NCI-H2196 (cell line): ENCODE results near the gene STPG4.
"Not testable (repeated sequence)": the region's sequence is repeated elsewhere in the genome, so short reads cannot be mapped to it uniquely, and the experiment has no call there.

Experiments used
- DNase-seq: peaks from one replicate; lab custom pipeline; 2025; ENCODE audit not compliant: unreplicated experiment; lab: John Stamatoyannopoulos, UW

STPG4 gene, protein sequence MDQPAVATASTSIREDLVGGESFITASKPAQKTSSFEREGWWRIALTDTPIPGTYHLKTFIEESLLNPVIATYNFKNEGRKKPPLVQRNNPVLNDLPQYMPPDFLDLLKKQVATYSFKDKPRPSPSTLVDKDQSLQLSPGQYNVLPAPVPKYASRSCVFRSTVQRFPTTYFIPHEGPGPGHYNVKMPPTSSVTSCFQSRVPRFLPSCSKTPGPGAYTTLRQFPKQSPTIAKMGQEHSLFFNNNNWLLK

GRCh38 chr2:47155091-47155876 lies at the start of gene STPG4:
Gene STPG4 (minus strand): TSS chr2:47155308. CDS start chr2:47155251, 57 bp downstream.
- no peak for DNase-seq

DNA sequence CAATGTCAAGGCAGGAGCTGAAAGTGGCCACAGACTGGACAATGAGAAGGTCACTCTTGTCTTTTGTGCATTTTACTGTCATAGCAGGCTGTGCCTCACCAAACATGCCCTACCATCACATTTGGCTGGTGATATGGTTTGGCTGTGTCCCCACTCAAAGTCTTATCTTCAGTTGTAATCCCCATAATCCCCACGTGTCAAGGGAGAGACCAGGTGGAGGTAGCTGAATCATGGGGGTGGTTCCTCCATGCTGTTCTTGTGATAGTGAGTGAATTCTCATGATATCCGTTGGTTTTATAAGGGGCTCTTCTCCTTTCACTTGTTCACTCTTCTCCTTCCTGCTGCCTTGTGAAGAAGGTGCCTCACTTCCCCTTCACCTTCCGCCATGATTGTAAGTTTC lies 49.6 kb upstream of the STPG4 start:
- DNase-seq: no peak

DNA sequence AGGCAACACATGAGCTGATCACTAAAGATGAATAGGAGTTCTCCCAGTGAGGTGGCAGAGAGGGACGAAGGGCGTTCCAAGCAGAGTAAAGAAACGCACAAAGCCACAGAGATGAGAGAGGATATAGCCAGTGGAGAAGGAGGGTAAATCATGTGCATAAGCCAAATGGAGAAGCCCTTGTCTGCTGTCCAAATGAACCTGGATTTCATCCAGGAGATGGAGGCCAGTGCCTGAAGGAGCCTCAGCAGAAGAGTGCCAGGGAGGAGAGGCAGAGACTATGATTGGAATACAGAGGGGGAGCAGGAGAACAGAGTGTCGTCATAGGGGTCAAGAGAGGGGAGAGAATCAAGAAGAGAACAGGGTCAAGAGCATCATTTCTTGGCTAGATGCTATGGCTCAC lies 48.9 kb upstream of the STPG4 start:
- DNase-seq: no peak

DNA sequence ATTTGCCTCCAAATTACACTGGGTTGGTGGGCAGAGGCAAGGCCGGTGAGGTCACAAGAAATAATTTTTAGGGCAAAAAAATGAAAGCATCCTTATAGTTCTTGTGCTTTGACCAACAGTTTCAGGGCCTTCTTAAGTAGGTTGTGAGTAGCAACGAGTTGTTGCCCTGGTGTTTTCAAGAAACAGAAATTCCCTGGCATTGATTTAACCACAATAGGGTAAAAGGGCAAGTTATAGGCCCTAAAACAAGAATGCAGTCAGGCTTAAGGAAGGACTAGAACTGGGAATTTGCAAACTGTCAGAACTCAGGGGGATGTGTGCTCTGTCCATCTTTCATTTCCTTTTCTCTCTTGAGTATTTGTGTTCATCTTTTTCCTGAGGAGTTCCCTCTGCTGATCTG lies 46.1 kb upstream of the STPG4 start:
- no peak for DNase-seq

DNA sequence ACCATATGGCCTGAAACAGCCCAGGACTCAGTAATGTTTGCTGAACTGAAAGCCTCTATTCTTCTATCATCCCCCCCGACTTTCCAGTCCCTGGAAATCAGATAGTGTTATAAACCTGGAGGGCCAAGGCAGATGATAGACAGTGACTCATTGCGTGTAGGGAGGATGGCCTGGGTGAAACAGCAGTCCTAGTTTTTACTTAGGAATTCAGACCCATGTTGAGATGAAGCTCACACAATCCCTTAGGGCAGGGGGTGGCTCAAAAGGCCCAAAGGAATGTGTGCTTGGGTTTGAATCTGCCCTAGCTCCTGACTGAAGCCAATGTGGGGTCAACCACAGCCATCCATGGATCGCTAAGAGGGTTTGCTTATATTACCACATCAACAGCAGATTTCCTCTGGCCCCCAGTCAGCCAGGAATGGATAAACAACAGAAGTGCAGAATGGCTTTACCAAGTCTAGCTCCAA lies 43.9 kb upstream of the STPG4 start:
- no peak for DNase-seq

DNA sequence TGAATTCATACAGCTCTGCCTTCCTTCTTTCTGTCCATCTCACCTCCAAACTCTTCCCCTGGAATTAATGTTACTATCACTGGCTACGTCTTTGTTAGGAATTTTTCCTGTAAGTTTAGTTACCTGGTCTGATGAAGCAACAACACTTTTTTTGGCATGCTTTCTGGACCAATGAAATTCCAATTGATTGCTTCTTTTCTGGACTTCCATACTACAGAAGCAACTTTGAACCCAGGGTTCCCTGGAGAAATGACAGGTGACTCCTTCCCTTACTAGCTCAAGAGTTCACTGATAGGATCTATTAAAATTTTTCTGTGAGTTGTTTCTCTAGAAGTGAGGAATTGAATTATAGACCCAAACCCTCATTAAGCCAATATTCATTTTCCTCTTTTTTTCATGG lies 41.4 kb upstream of the STPG4 start:
- DNase-seq: no peak

DNA sequence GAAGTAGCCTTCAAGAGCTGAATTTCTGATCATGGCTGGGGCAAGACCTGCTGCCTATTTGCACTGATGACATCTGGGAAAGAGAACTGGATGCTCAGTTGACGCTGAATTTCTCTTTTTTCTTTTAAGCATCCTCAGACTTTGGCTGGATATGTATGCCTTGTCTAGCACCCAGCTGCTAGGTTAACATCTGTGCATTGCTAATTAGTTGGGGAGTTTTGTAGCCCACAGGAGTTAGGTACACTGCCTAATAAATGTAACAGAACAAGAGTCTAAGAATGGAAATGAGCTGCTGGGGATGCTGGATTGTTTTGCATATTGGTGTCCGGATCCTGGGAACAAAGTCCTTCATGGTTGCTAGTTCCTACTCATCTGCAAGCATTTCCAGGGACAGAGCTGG lies 40.9 kb upstream of the STPG4 start:
- DNase-seq: no peak

DNA sequence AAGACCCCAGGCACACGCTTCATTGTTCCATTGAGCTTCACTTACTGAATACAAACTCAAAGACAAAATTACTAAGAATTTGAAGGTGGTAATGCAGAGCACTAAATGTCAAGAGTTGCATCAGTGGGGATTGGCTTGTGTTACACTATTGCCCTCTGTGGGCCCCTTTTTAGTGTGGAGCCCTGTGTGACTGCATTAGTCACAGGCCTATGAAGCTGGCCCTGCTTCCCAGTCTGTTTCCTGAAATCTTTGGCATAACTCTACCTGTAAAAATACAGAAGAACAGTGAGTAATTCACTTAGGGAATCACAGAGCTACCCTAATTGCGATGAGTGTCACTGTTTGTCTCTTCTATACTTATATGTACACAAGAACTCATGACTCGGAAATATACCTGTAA lies 40.0 kb upstream of the STPG4 start:
- no peak for DNase-seq

DNA sequence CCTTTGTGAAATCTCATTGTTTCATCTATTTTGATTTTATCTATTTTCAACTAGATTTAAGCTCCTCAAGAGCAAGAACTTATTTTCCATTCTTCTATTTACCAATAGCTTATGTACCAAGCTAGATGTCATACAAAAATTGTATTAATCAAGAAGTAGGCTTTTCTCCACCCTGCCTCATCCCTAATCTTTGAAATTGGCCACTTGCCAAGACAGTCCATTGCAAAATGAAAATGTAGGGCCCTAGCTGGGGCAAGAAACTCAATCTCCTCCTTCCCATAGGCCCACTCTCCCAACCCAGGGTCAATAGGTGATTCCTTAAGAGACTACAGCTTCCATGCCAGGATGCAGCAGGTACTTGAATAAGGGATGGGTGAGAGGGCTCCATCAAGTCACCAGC lies 39.3 kb upstream of the STPG4 start:
- no peak for DNase-seq

DNA sequence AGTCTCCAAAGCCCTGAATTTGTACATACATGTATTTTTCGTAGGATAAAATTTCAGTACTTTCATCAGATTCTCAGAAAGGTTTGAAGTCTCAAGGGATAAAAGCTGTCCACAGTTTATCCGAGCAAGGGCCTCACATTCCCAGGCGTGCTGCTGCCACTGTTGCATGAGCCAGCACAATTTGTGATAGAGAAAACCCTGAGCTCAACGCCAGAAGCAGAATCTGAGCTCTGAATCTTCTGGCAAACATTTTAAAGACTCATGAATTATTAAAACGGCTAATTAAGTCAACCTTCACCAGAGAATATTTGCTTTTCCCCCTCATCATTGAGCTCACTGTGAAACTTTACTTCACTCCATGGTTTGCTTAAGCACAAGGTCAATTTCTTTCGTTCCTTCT lies 38.5 kb upstream of the STPG4 start:
- DNase-seq: no peak

GRCh38 chr2:47190188-47190881 lies 35.2 kb upstream of the STPG4 start:
- no peak for DNase-seq

DNA sequence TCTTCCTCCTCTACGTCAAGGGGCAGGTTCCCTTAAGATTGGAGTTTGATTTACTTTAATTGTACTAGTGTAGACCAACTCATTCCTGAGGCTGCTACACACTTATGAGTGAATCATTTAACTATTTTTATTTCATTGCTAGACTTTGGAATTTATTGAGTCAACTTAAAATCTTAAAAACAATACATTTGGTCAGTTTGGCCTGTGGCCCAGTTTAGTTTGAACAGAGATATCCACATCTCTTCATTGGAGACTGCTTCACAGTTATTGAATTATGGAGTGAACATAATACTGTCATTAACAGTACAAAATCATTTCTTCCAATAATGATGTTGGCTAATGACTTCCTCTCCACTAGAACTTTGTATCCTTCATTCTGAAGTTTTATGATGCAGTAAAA lies 34.5 kb upstream of the STPG4 start:
- no peak for DNase-seq

GRCh38 chr2:47187069-47187468 lies 32.0 kb upstream of the STPG4 start:
- no peak for DNase-seq

GRCh38 chr2:47186351-47186750 lies 31.2 kb upstream of the STPG4 start:
- DNase-seq: no peak

DNA sequence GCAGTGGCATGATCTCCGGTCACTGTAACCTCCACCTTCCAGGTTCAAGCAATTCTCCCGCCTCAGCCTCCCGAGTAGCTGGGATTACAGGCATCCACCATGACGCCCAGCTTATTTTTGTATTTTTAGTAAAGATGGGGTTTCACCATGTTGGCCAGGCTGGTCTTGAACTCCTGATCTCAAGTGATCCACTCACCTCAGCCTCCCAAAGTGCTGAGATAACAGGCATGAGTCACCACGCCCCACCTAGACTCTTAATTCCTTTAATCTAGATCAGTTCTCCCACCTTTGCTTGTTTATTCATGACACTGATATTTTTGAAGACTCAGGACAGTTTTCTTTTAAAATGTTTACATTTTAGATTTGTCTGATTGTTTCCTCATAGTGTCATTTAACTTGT lies 30.0 kb upstream of the STPG4 start:
- not testable (repeated sequence) for DNase-seq

- no peak for DNase-seq
Observed at GRCh38 chr2:47181176-47181575, 26.1 kb upstream of the STPG4 start.

GRCh38 chr2:47180531-47180930 lies 25.4 kb upstream of the STPG4 start:
- no peak for DNase-seq

DNA sequence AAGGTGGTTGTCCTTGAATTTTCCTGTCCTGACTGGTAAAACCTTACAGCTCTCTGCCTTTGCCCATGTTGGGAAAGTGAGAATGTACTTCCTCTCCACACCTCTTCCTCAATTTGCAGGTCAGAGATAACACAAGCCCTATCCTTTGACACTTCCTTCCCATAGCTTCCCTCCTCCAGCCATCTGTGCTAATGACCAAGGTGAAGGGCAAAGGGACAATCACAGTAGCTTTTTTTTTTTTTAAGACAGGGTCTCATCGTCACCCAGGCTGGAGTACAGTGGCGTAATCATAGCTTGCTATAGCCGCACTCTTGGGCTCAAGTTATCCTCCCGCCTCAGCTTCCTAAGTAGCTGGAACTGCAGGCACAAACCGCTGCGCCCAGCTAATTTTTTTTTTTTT lies 24.3 kb upstream of the STPG4 start:
- no peak for DNase-seq

- DNase-seq: no peak
Observed at GRCh38 chr2:47178341-47178740, 23.2 kb upstream of the STPG4 start.

- DNase-seq: no peak
Observed at GRCh38 chr2:47177043-47177565, 22.0 kb upstream of the STPG4 start.

DNA sequence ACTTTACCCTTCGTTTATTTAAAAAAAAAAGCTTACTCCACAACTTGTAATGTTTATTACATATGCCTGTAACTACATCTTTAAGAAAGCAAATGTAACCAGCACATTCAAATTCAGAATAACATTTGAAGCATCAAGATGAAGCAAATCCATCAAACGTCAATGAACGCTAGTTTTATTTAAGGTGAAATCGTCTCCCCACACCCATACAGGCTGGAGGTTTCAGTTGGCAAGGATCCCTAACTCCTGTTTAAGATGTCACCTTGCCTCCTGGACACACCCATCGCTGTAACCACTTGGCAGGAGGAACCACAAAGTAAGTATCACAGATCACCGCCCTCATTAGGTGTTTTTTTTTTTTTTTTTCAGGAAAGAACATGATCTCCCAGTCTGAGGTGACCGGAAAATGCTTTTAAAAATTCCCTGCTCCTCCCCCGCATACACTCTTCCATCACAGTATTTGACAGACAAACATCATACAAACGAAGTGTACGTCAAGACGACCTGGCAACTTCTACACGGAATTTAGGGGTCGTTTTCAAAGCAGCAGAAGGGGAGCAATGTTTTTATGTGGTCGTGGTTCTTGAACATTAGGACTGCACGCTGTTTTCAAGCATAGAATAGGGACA lies 19.7 kb upstream of the STPG4 start:
- peak; percentile 77 for DNase-seq
